HG03469 (cell line): ENCODE data around the gene USP40.

ENCODE experiments used
- ATAC-seq: cut with Tn5 transposase; IDR thresholded peaks from one replicate; pipeline ENCODE4 v1.9.1; 2021; ENCODE audit warnings: mild to moderate bottlenecking, moderate library complexity, moderate number of reproducible peaks; ENCODE audit not compliant: unreplicated experiment

USP40 gene

DNA sequence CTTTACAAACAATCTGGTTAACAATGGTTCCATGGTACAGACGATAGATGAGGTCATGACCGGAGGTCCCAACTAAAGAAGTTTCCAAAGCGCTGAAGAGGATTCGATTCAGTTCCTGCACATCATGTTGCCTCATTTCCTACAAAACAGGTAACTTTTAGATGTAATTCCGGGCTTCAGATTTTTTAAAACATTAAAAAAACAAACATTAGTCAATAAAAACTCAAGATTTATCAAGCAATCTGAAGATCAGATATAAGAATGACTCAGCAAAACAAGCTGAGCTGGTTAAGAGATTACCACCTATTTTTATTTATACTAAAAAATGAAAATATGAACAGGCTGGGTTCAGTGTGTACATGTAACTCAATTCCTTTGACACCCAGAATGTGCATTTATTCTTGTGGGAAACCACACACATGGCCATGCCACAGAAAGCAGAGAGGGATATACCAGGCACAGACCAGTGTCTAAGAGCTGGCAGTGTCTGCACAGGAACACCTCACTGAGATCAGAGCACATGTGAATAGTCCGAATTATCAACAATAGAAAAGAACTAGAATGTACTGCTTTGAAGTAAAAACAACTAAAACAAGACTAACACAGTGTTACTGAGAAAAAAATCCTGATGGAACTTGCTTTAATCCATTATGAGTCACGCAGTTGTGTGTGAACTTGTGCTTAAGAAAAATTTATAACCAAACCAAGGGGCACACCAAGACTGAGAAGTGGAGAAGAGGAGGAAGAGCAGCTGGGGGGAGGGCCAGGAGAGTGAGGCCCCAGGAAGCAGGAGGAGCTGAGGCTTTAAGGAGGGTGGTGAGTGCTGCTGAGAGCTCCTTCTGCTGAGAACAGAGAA, 9.5 kb downstream of the USP40 start:
- no peak for ATAC-seq

DNA sequence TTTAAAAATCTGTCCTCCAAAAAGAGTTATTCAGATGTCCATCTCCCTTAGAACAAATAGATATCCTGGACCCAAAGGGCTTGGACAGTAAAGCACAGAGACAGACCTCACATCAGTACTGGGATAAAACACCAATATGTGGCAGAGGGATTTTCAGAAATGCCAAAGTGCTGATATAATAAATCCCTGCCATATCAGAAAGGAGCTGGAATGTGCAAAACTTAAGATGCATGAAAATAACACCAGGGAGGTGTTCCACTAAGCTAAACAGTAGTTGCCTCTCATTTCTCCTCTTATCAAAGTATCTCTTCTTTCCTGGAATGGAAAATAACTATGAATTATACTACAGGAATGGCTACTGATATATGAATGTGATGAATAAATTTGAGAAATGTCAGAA, 13.2 kb downstream of the USP40 start:
- ATAC-seq, result no peak

GRCh38 chr2:233551491-233551890, 15.1 kb downstream of the USP40 start:
- ATAC-seq, result no peak

GRCh38 chr2:233546774-233547173, 19.8 kb downstream of the USP40 start:
- no peak for ATAC-seq

- no peak for ATAC-seq
These were observed 20.5 kb downstream of the USP40 start for GRCh38 chr2:233546101-233546500.

DNA sequence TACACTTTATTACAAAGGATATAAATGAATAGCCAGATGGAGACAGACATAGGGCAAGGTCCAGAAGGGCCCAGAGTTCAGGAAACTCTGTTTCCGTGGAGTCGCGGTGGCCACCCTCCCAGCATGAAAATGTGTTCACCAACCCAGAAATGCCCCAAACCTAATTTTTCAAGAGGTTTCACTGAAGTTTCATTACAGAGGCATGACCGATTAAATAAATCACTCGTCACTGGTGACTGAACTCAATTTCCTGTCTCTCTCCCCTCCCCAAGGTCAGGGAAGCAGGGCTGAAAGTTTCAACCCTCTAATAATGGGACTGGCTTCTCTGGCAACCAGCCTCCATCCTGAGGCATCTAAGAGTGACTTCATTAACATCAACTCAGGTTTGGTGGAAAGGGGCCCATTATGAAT, 22.4 kb downstream of the USP40 start:
- ATAC-seq, result no peak

DNA sequence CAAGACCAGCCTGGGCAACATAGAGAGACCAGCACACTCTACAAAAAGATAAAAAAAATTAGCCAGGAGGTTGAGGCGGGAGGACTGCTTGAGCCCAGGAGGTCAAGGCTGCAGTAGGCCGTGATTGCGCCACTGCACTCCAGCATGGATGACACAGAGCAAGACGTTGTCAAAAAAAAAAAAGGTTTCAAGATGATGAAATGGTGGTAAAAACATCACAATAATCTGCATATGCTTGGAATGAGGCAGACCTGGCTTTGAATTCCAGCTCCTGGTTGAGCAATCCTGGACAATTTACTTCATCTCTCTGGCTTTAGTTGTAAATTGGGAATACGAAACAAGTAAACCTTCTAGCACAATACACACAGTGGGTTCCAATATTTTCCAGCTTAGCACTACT, 24.1 kb downstream of the USP40 start:
- ATAC-seq, result no peak

- ATAC-seq, result no peak
These were observed 27.8 kb downstream of the USP40 start for GRCh38 chr2:233538741-233539140.

- no peak for ATAC-seq
These were observed 31.3 kb downstream of the USP40 start for GRCh38 chr2:233535271-233535670.

DNA sequence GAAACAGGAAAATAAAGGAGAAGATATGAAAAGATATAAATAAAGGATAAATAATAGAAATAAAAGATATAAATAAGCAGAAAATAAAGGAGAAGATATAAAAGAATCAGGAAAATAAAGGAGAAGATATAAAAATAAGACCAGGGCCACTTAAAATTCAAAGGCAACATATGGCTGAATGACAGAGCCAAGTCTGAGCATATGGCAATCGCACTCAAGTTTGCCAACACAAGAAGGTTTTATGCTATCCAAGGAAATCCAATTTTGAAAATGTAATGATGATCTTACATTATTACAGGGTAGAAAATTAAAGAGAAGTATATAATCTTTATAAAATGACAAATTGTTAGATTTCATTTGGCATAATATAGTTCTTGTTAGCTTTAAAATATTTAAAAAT, 33.6 kb downstream of the USP40 start:
- no peak for ATAC-seq

- no peak for ATAC-seq
These were observed 34.6 kb downstream of the USP40 start for GRCh38 chr2:233531955-233532354.

DNA sequence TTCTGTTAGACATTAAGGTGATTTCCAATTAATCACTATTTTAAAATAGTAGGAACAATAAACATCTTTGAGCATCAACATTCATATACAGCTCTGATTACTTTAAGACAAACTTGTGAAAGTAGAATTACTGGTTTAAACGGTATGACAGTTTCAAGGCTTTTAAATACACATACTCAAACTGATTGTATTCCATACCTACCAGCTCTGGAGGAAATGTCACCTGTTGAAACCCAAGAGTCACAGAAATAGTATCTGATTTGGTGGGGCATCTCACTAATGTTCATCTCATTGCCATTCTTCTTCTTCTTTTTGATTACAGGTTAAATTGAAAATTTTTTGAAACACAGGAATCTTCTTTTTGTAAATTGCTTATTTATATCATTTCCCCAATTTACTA, 36.2 kb downstream of the USP40 start:
- ATAC-seq, result no peak

DNA sequence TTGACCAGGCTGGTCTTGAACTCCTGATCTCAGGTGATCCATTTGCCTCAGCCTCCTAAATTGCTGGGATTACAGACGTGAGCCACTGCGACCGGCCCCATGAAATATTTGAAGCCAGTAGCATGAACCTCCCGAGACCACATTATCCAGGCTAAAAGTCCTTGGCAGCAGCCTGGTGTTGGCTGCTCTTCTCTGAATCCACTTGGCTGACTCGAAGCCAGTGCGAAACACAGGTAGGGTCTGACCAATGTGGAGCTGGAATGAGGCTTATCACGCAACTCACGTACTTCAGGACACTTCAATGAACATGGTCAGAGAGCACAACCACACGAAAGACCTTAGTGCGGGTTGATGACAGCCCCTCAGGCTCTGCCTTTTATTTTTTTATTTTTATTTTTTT, 38.4 kb downstream of the USP40 start:
- no peak for ATAC-seq

GRCh38 chr2:233525791-233526190, 40.8 kb downstream of the USP40 start:
- no peak for ATAC-seq

DNA sequence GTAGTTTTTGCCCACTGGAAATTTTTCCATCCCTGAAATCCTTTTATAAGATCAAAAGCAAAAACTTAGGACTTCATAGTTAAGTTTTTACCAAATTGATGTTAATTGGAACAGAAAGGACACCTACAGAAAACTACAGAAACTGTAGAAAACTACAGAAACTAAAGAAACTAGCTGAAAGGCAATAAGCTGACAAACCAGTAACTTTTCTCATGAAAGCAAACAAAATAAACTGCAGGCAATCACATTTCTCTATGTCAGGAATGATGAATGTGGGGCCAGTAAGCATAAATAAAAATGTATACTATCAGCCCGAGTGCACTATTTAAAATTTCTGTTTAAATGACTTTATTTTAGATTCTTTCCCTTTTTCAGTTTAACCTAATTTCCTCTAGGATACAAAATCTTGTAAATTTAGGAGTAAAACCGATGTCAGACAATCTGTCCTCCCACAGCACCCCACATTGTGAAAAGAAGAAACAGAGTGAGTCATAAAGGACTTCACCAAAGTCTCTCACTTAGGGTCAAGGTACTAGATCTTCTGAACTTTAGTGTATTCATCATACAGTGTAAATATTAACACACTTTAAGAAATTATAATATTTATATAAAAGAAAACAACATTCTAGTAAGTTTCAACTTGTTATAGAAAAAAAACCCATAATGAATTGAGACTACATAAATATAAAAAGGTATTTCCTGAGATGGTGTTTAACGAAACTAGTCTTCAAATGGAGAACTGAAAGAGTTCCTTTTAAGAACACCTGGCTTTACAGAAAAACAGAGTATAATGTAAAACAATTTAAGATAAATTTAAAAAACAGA, 46.6 kb downstream of the USP40 start:
- ATAC-seq, result peak; percentile 77

DNA sequence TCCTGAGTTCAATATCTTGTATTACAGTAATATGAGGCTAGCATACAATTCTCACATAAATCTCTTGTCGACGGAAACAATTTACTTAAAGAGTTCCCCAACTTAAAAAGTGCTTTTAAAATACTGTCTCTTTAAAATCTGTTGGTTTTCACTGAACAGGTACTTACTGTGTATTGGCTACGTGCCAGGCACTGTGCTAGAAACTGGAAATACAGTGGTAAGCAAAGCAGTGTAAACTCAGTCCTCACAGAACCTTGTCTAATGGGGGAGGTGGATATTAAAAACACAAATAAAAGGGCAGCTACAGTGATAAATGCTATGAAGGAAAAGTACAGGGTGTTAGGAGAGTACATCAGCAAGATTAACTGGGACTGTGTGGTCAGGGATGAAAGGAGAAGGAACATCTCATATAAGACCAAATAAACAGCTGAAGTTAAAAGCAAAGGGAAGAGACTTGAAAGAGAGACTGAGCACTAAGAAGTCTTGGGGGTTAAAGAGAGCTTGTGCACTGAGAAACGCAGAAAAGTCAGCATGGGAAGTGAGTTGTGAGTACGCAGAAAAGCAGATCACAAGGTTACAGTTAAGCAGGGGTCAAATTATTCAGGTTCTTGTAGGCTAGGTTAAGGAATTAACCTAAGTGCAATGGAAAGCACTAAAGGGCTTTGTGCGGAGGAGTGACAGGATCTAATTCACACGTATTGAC, 52.5 kb downstream of the USP40 start:
- ATAC-seq, result no peak

- ATAC-seq, result no peak
These were observed 62.5 kb downstream of the USP40 start for GRCh38 chr2:233503947-233504637.

DNA sequence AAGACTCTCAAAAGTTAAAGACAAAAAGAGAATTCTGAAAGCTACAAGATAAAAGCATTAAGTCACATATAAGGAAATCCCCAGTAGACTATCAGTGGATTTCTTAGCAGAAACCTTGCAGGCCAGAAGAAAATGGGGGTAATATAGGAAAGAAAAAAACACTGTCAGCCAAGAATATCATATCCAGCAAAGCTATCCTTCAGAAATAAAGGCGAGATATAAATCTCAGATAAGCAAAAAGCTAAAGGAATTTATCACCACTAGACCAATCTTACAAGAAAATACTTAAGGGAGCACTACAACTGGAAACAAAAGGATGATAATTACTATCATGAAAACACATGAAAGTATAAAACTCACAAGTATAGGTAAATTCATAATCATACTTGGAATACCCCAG, 63.1 kb downstream of the USP40 start:
- ATAC-seq, result no peak

GRCh38 chr2:233501198-233502076, 65.1 kb downstream of the USP40 start:
- ATAC-seq, result no peak

GRCh38 chr2:233499928-233500327, 66.7 kb downstream of the USP40 start:
- no peak for ATAC-seq
